Fibroblast of lung (primary cell): ENCODE results near the gene SP110. TPM values are rescaled to one million over a fixed set of nuclear protein-coding genes. Genes with fewer than 3 reads are reported as not detected.
A peak's percentile ranks its signal among the peaks of the same experiment; 100 is the strongest.

Experiments used
- DNase-seq, 2 donors: peaks; one replicate each; pipeline versions ENCODE4 v3.0.0 to v3.0.0-alpha.2; 2010; ENCODE audit warnings: low read depth in 2 of 2
- H2AFZ ChIP-seq: 2 replicates; pipeline ENCODE4 v1.5.1; 2012; ENCODE audit warnings: low read length, control low read depth, inconsistent platforms
- H3K27ac ChIP-seq: 2 replicates; pipeline ENCODE4 v1.5.1; 2011; ENCODE audit warnings: low read length, control low read depth; ENCODE audit not compliant: insufficient read depth
- H3K27me3 ChIP-seq: 2 replicates; pipeline ENCODE4 v1.5.1; 2011; ENCODE audit warnings: mild to moderate bottlenecking, low read length; ENCODE audit not compliant: control insufficient read depth, insufficient read depth
- H3K36me3 ChIP-seq: 2 replicates; pipeline ENCODE4 v1.5.1; 2011; ENCODE audit warnings: low read length; ENCODE audit not compliant: control insufficient read depth, insufficient read depth
- H3K4me1 ChIP-seq: 2 replicates; pipeline ENCODE4 v1.5.1; 2011; ENCODE audit warnings: low read length; ENCODE audit not compliant: control insufficient read depth, insufficient read depth; ENCODE audit errors: extremely low read depth
- H3K4me2 ChIP-seq: 2 replicates; pipeline ENCODE4 v1.5.1; 2011; ENCODE audit warnings: low read length, control low read depth; ENCODE audit not compliant: insufficient read depth; ENCODE audit errors: extremely low read depth
- H3K4me3 ChIP-seq, 4 experiments: fragments of 200-600 bp in 1 of 4; sonication (generic) in 1 of 4; replicated peaks in 1 of 4; 2 replicates each; pipeline ENCODE4 v1.5.1; 2011 to 2016; ENCODE audit warnings: low read length in 4 of 4, low read depth in 3 of 4, mild to moderate bottlenecking in 3 of 4, control low read depth in 2 of 4, inconsistent platforms in 1 of 4, mixed read lengths in 1 of 4; ENCODE audit not compliant: insufficient read depth in 1 of 4; ENCODE audit errors: control extremely low read depth in 1 of 4
- H3K79me2 ChIP-seq: 2 replicates; pipeline ENCODE4 v1.5.1; 2012; ENCODE audit warnings: mild to moderate bottlenecking, low read length, inconsistent platforms; ENCODE audit not compliant: control insufficient read depth, insufficient read depth
- H3K9ac ChIP-seq: 2 replicates; pipeline ENCODE4 v1.5.1; 2011; ENCODE audit warnings: mild to moderate bottlenecking, low read length, control low read depth; ENCODE audit not compliant: insufficient read depth
- H3K9me3 ChIP-seq: 2 replicates; pipeline ENCODE4 v1.5.1; 2012; ENCODE audit warnings: low read depth, low read length; ENCODE audit not compliant: control insufficient read depth, insufficient read depth
- H4K20me1 ChIP-seq: 2 replicates; pipeline ENCODE4 v1.5.1; 2011; ENCODE audit warnings: low read length; ENCODE audit not compliant: control insufficient read depth, insufficient read depth; ENCODE audit errors: extremely low read depth
- CTCF ChIP-seq, 2 donors: IDR thresholded peaks in 1 of 2; conservative IDR thresholded peaks in 1 of 2; 1 replicate in 1 of 2; 2 replicates in 1 of 2; pipeline ENCODE4 v1.5.1; 2011 to 2012; ENCODE audit warnings: low read length in 2 of 2, control low read depth in 1 of 2, inconsistent platforms in 1 of 2, low read depth in 1 of 2, mild to moderate bottlenecking in 1 of 2
- EZH2 ChIP-seq: IDR thresholded peaks from 2 replicates; pipeline ENCODE4 v1.5.1; 2012; ENCODE audit warnings: low read length, control low read depth, mild to moderate bottlenecking; ENCODE audit errors: missing control alignments
- polyA plus RNA-seq, 2 donors: library from polyadenylated mRNA; depleted of rRNA in 1 of 2; stranded (reverse) in 1 of 2; unstranded in 1 of 2; fragments of >200 nt; gene quantifications; 2 replicates each; pipeline ENCODE4 v1.2.1, GENCODE V29; 2011 to 2012; ENCODE audit warnings: missing spikeins in 1 of 2
- total RNA-seq: library from RNA; depleted of rRNA; stranded (reverse); fragments of >200 nt; gene quantifications from 2 replicates; pipeline ENCODE4 v1.2.1, GENCODE V29; 2014

The SP110 gene
- total and polyA plus RNA-seq, 2 donors (not counting 1 experiment from before 2014, with no cell fraction given), result 9.2 to 12.7 TPM

- no peaks in the 10 kb centered on the region for H3K36me3 ChIP-seq
- H3K4me2 ChIP-seq, result no peak overlapping the region
- H3K79me2 ChIP-seq, result no peaks in the 10 kb centered on the region
- no peaks in the 10 kb centered on the region for H4K20me1 ChIP-seq
- H3K27ac ChIP-seq, result no peak overlapping the region
- H3K9me3 ChIP-seq, result no peaks in the 10 kb centered on the region
- no peak for TF ChIP-seq CTCF (conservative IDR thresholded peaks at IDR 0.05 in 1 of 2, IDR thresholded peaks at IDR 0.05 in 1 of 2; ENCODE audit: low read depth in 1 of 2, low read length in 2 of 2)
- no peak for TF ChIP-seq EZH2
- no peak overlapping the region for H3K9ac ChIP-seq
- no peak overlapping the region for H2AFZ ChIP-seq
- H3K4me3 ChIP-seq, result no peak overlapping the region
- H3K4me1 ChIP-seq, result peaks cover 2% of the 10 kb centered on the region
- no peaks in the 10 kb centered on the region for H3K27me3 ChIP-seq
- no peak for DNase-seq
Observed at GRCh38 chr2:230231251-230231650, 11.5 kb upstream of the SP110 start.

- Histone ChIP-seq H3K4me3 (no peak overlapping the region), H3K36me3 (no peaks in the 10 kb centered on the region), H3K27me3 (no peaks in the 10 kb centered on the region), H4K20me1 (no peaks in the 10 kb centered on the region), H3K4me2 (no peak overlapping the region), H2AFZ (no peak overlapping the region), H3K9me3 (no peaks in the 10 kb centered on the region), H3K4me1 (peaks cover 2% of the 10 kb centered on the region), H3K79me2 (no peaks in the 10 kb centered on the region), H3K27ac (no peak overlapping the region), H3K9ac (no peak overlapping the region)
- DNase-seq, result peak in 1 of 2 donors; percentile 26
- TF ChIP-seq CTCF (conservative IDR thresholded peaks at IDR 0.05 in 1 of 2, IDR thresholded peaks at IDR 0.05 in 1 of 2; ENCODE audit: low read depth in 1 of 2, low read length in 2 of 2) (no peak), EZH2 (no peak)
Observed at GRCh38 chr2:230230496-230231200, 10.9 kb upstream of the SP110 start.

- H3K27ac ChIP-seq, result no peak overlapping the region
- TF ChIP-seq EZH2 (no peak), CTCF (conservative IDR thresholded peaks at IDR 0.05 in 1 of 2, IDR thresholded peaks at IDR 0.05 in 1 of 2; ENCODE audit: low read depth in 1 of 2, low read length in 2 of 2) (no peak)
Observed at GRCh38 chr2:230230087-230230486, 10.3 kb upstream of the SP110 start.

More at GRCh38 chr2:230230087-230230486, 10.3 kb upstream of the SP110 start:
- H3K27me3 ChIP-seq, result no peaks in the 10 kb centered on the region
- H3K9me3 ChIP-seq, result no peaks in the 10 kb centered on the region
- DNase-seq, result peak; percentile 64 to 94
- no peaks in the 10 kb centered on the region for H3K79me2 ChIP-seq
- peak overlapping the region; percentile 10 for H2AFZ ChIP-seq
- H3K9ac ChIP-seq, result no peak overlapping the region
- no peak overlapping the region for H3K4me3 ChIP-seq
- H4K20me1 ChIP-seq, result no peaks in the 10 kb centered on the region
- peaks cover 2% of the 10 kb centered on the region for H3K4me1 ChIP-seq
- no peak overlapping the region for H3K4me2 ChIP-seq
- no peaks in the 10 kb centered on the region for H3K36me3 ChIP-seq
